HCT116 (cell line): ENCODE measurements around the gene KIAA0825. TPM values are rescaled to one million over a fixed set of nuclear protein-coding genes. Genes with fewer than 3 reads are reported as not detected.
A peak's percentile ranks its signal among the peaks of the same experiment; 100 is the strongest.

Source experiments
- ATAC-seq: fragments of 200-7000 bp; cut with Tn5 transposase; 2 replicates; pipeline ENCODE4 v1.9.1; 2020; ENCODE audit warnings: mild to moderate bottlenecking, moderate library complexity
- BruUV-seq: library from RNA; stranded (reverse); fragments of 400-500 nt; replicated peaks from 2 replicates; lab custom pipeline; 2021; lab: Mats Ljungman, UMichigan
- CTCF ChIA-PET: fragments of 300-600 bp; sonication (Branson Sonifier 250); formaldehyde crosslinking; loops from one replicate; lab custom pipeline; 2021; ENCODE audit warnings: antibody characterized with exemption; lab: Charles Lee
- POLR2A ChIA-PET: fragments of 300-600, 350-600 bp; sonication (Branson Sonifier 250); formaldehyde crosslinking; loops from one replicate; lab custom pipeline; 2021; ENCODE audit warnings: antibody characterized with exemption; lab: Charles Lee
- RAD21 ChIA-PET, 2 experiments: fragments of 300-600 bp; sonication (Branson Sonifier 250); formaldehyde crosslinking; loops; one replicate each; lab custom pipeline; 2023; ENCODE audit warnings: low total read pairs in 2 of 2; ENCODE audit not compliant: uncharacterized antibody in 2 of 2, unreplicated experiment in 2 of 2, low non-redundant PET in 1 of 2; lab: Charles Lee
- DNase-seq: peaks from one replicate; pipeline ENCODE4 v3.0.0-alpha.2; 2010; ENCODE audit warnings: low read depth, low spot score
- H2AFZ ChIP-seq: fragments of 200-600 bp; shearing (Covaris generic), sonication (generic); 2 replicates; pipeline ENCODE4 v1.6.1; 2017; ENCODE audit warnings: low read depth, mixed run types, mixed read lengths, antibody characterized with exemption, low read length; ENCODE audit not compliant: poor library complexity, severe bottlenecking
- H3K27ac ChIP-seq: 2 replicates; pipeline ENCODE4 v1.5.1; 2012; ENCODE audit warnings: low read depth, low read length
- H3K27me3 ChIP-seq: fragments of 200-600 bp; sonication (generic); 2 replicates; pipeline ENCODE4 v1.6.1; 2016; ENCODE audit warnings: mixed run types, low read length, mixed read lengths; ENCODE audit not compliant: insufficient read depth
- H3K36me3 ChIP-seq, 2 experiments: fragments of 200-500 bp in 1 of 2; fragments of 200-600 bp in 1 of 2; sonication (Bioruptor generic) in 1 of 2; sonication (generic) in 1 of 2; 2 replicates each; pipeline versions ENCODE4 v1.5.1 to v1.6.1; 2014 to 2016; ENCODE audit warnings: low read length in 2 of 2, inconsistent platforms in 1 of 2, mixed read lengths in 1 of 2, mixed run types in 1 of 2; ENCODE audit not compliant: insufficient read depth in 2 of 2, control insufficient read depth in 1 of 2
- H3K4me1 ChIP-seq, 2 experiments: fragments of 200-600 bp in 1 of 2; sonication (generic) in 1 of 2; 2 replicates each; pipeline versions ENCODE4 v1.5.1 to v1.6.1; 2012 to 2017; ENCODE audit warnings: low read length in 2 of 2, inconsistent platforms in 1 of 2, mild to moderate bottlenecking in 1 of 2, mixed read lengths in 1 of 2, mixed run types in 1 of 2, moderate library complexity in 1 of 2; ENCODE audit not compliant: insufficient read depth in 2 of 2, control insufficient read depth in 1 of 2
- H3K4me2 ChIP-seq: fragments of 200-600 bp; sonication (generic); 2 replicates; pipeline ENCODE4 v1.6.1; 2017; ENCODE audit warnings: mixed run types, low read length, mixed read lengths
- H3K4me3 ChIP-seq, 2 experiments: fragments of 200-600 bp in 1 of 2; sonication (generic) in 1 of 2; replicated peaks in 1 of 2; 2 replicates each; pipeline ENCODE4 v1.5.1; 2011 to 2016; ENCODE audit warnings: low read length in 2 of 2, control low read depth in 1 of 2, low read depth in 1 of 2, mild to moderate bottlenecking in 1 of 2, mixed read lengths in 1 of 2, mixed run types in 1 of 2
- H3K79me2 ChIP-seq: fragments of 200-600 bp; sonication (generic); 2 replicates; pipeline ENCODE4 v1.6.1; 2017; ENCODE audit warnings: mild to moderate bottlenecking, mixed run types, low read length, moderate library complexity, mixed read lengths; ENCODE audit not compliant: insufficient read depth
- H3K9ac ChIP-seq: fragments of 200-600 bp; sonication (generic); 2 replicates; pipeline ENCODE4 v1.6.1; 2016; ENCODE audit warnings: low read length, mixed read lengths
- H3K9me2 ChIP-seq: fragments of 200-600 bp; sonication (generic), shearing (Covaris generic); 2 replicates; pipeline ENCODE4 v1.6.1; 2017; ENCODE audit warnings: mixed run types, mild to moderate bottlenecking, moderate library complexity; ENCODE audit not compliant: insufficient read depth
- H3K9me3 ChIP-seq, 2 experiments: fragments of 200-500 bp in 1 of 2; fragments of 200-600 bp in 1 of 2; sonication (Bioruptor generic) in 1 of 2; sonication (generic) in 1 of 2; 2 replicates each; pipeline ENCODE4 v1.6.1; 2014 to 2017; ENCODE audit warnings: low read length in 2 of 2, mixed read lengths in 2 of 2, inconsistent platforms in 1 of 2, low read depth in 1 of 2, mild to moderate bottlenecking in 1 of 2, mixed run types in 1 of 2, moderate library complexity in 1 of 2; ENCODE audit not compliant: control insufficient read depth in 1 of 2, insufficient read depth in 1 of 2
- H4K20me1 ChIP-seq: fragments of 200-600 bp; sonication (generic), shearing (Covaris generic); 2 replicates; pipeline ENCODE4 v1.6.1; 2017; ENCODE audit warnings: mixed run types, mild to moderate bottlenecking, moderate library complexity; ENCODE audit not compliant: insufficient read depth
- CBX3 ChIP-seq: IDR thresholded peaks from 2 replicates; pipeline ENCODE4 v1.6.1; 2012; ENCODE audit warnings: low read depth
- CEBPB ChIP-seq: IDR thresholded peaks from 2 replicates; pipeline ENCODE4 v1.6.1; 2012; ENCODE audit warnings: low read depth
- EGR1 ChIP-seq: IDR thresholded peaks from 2 replicates; pipeline ENCODE4 v1.6.1; 2012; ENCODE audit warnings: low read depth
- ELF1 ChIP-seq: IDR thresholded peaks from 2 replicates; pipeline ENCODE4 v1.6.1; 2012; ENCODE audit warnings: low read depth, borderline replicate concordance
- EZH2 ChIP-seq: fragments of 200-600 bp; sonication (generic); IDR thresholded peaks from 2 replicates; pipeline ENCODE4 v1.6.1; 2017; ENCODE audit warnings: antibody characterized with exemption, mixed run types
- FOSL1 ChIP-seq: IDR thresholded peaks from 2 replicates; pipeline ENCODE4 v1.6.1; 2012; ENCODE audit warnings: low read depth
- POLR2A ChIP-seq: IDR thresholded peaks from 2 replicates; pipeline ENCODE4 v1.7.0; 2011; ENCODE audit warnings: borderline replicate concordance; ENCODE audit not compliant: insufficient read depth, insufficient read length; ENCODE audit errors: extremely low read depth
- RAD21 ChIP-seq: IDR thresholded peaks from 2 replicates; pipeline ENCODE4 v1.6.1; 2012; ENCODE audit warnings: low read depth, mild to moderate bottlenecking
- SIN3A ChIP-seq: IDR thresholded peaks from 2 replicates; pipeline ENCODE4 v1.6.1; 2012; ENCODE audit warnings: low read depth
- SRF ChIP-seq: IDR thresholded peaks from 2 replicates; pipeline ENCODE4 v1.6.1; 2012; ENCODE audit warnings: low read depth
- TCF7L2 ChIP-seq: IDR thresholded peaks from 2 replicates; pipeline ENCODE4 v1.7.0; 2011; ENCODE audit warnings: borderline replicate concordance, inconsistent platforms; ENCODE audit not compliant: insufficient read depth, insufficient read length; ENCODE audit errors: extremely low read depth
- ZFX ChIP-seq: fragments of 450-650 bp; IDR thresholded peaks from 2 replicates; pipeline ENCODE4 v1.6.1; 2017
- ZNF274 ChIP-seq: fragments of 200-500 bp; sonication (Bioruptor generic); IDR thresholded peaks from 2 replicates; pipeline ENCODE4 v1.6.1; 2014; ENCODE audit warnings: mild to moderate bottlenecking, low read depth, low read length, inconsistent platforms
- intact Hi-C: fragments of 100-400 bp; cut with micrococcal nuclease; formaldehyde crosslinking; loops from 2 replicates; pipeline ENCODE4 v1.10.0; 2022
- total RNA-seq: library from RNA; stranded (reverse); gene quantifications from one replicate; pipeline ENCODE4 v1.2.1, GENCODE V29; 2021; ENCODE audit not compliant: unreplicated experiment
- TF ChIP-seq, protein P1 (sequence below): IDR thresholded peaks from 2 replicates; pipeline ENCODE4 v1.6.1; 2012
- TF ChIP-seq, protein P2 (sequence below), 3 experiments: fragments of 200-600 bp in 1 of 3; sonication (generic) in 1 of 3; IDR thresholded peaks in 2 of 3; conservative IDR thresholded peaks in 1 of 3; 2 replicates each; pipeline ENCODE4 v1.5.1; 2012 to 2017; ENCODE audit warnings: low read depth in 2 of 3, low read length in 2 of 3, antibody characterized with exemption in 1 of 3, borderline replicate concordance in 1 of 3, control low read depth in 1 of 3, mild to moderate bottlenecking in 1 of 3, mixed read lengths in 1 of 3, mixed run types in 1 of 3, moderate library complexity in 1 of 3; ENCODE audit not compliant: insufficient read depth in 1 of 3
- TF ChIP-seq, protein P3 (sequence below): IDR thresholded peaks from 2 replicates; pipeline ENCODE4 v1.6.1; 2012
- TF ChIP-seq, protein P4 (sequence below): IDR thresholded peaks from 2 replicates; pipeline ENCODE4 v1.6.1; 2011; ENCODE audit warnings: mild to moderate bottlenecking, low read length, moderate library complexity; ENCODE audit not compliant: insufficient replicate concordance; ENCODE audit errors: extremely low read depth

Gene KIAA0825
- total RNA-seq, 1 experiment from 2014 or later, result 1.4 TPM

DNA sequence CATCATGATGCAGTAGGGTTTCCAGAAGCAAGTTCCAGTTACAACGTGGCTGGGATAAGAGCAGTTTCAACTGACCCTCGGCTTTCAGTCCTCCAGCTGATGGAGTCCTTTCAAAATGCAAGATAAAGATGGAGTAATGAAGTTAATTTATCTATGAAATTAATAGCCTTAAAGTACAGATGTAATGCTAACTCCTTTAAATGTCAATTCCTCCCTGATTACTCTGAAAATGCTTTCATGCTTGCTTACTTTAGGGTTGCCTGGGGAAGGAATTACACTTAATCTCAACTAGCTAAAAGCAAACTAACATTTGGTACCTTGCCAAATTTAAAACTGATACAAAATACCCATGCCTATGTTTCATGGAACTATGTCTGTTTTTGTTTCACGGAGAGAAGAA, 178.4 kb downstream of the KIAA0825 start:
- CTCF ChIA-PET, result no interaction called here
- no peaks in the 10 kb centered on the region for H3K9me3 ChIP-seq

DNA sequence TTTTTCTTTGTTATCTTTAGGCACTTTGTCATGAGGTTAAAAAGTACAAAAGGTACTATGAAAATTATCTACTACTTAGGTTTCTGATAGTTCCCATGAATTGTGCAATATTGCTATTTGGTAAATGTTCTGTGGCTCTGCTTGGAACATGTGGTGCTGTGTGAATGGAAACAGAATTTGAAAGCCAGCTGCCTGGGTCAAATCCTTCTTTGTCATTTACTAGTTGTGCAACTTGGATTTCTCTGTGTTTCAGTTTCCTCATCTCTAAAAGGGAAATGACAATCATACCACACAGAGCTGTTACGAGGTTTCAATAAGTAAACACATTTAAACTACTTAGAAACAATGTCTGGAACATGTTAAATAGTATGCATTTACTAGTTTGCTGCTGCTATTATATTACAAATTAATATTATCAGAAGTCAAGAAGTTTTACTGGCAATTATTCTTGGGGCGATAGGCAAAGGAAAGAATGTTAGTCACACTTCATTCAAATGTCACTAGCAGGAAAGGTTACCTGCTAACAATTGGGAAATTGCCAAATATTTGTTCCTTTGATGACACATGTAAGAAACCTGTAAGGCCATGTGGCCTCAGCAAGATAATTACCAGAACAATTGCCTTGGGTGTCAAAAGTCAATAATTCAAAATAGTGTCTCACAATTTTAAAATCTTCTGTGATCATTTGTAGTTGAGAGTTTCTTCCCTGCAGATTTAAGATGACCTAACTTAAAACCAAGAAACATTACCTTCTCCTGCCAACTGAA, 184.8 kb downstream of the KIAA0825 start:
- Histone ChIP-seq H3K4me1 (peaks cover 21 to 24% of the 10 kb centered on the region in 2 experiments), H3K9ac (no peak overlapping the region), H3K27me3 (no peaks in the 10 kb centered on the region), H3K4me3 (peak overlapping the region in 1 of 2 experiments; percentile 8; a peak in 1 of 4 replicates), H3K9me2 (no peaks in the 10 kb centered on the region), H3K27ac (peak overlapping the region; percentile 41; the same call in 1 of the 2 replicates), H3K36me3 (no peaks in the 10 kb centered on the region), H4K20me1 (no peaks in the 10 kb centered on the region), H3K4me2 (peak overlapping the region; percentile 54), H3K79me2 (no peaks in the 10 kb centered on the region), H3K9me3 (no peaks in the 10 kb centered on the region), H2AFZ (no peak overlapping the region)
- ChIA-PET CTCF (no interaction called here), RAD21 (no interaction called here), POLR2A (no interaction called here)
- intact Hi-C loops, result no loop called here
- BruUV-seq, result no TSS peak
- DNase-seq (peak; percentile 73), ATAC-seq (peak; percentile 77)
- TF ChIP-seq CEBPB (peak; percentile 78), ZFX (no peak), SIN3A (peak; percentile 51; the same call in 1 of the 2 replicates), ZNF274 (no peak), SRF (peak; percentile 35; the same call in 1 of the 2 replicates), POLR2A (no peak), ELF1 (no peak), RAD21 (0 out of 2 replicates have a peak, but pooled peaks have one; percentile 2), EZH2 (no peak), FOSL1 (peak; percentile 74)
- TF ChIP-seq, protein P1, sequence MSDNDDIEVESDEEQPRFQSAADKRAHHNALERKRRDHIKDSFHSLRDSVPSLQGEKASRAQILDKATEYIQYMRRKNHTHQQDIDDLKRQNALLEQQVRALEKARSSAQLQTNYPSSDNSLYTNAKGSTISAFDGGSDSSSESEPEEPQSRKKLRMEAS, result peak; percentile 80
- TF ChIP-seq, protein P2, sequence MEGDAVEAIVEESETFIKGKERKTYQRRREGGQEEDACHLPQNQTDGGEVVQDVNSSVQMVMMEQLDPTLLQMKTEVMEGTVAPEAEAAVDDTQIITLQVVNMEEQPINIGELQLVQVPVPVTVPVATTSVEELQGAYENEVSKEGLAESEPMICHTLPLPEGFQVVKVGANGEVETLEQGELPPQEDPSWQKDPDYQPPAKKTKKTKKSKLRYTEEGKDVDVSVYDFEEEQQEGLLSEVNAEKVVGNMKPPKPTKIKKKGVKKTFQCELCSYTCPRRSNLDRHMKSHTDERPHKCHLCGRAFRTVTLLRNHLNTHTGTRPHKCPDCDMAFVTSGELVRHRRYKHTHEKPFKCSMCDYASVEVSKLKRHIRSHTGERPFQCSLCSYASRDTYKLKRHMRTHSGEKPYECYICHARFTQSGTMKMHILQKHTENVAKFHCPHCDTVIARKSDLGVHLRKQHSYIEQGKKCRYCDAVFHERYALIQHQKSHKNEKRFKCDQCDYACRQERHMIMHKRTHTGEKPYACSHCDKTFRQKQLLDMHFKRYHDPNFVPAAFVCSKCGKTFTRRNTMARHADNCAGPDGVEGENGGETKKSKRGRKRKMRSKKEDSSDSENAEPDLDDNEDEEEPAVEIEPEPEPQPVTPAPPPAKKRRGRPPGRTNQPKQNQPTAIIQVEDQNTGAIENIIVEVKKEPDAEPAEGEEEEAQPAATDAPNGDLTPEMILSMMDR (IDR thresholded peaks at IDR 0.05 in 2 of 3, conservative IDR thresholded peaks at IDR 0.05 in 1 of 3; ENCODE audit: borderline replicate concordance in 1 of 3, insufficient read depth in 1 of 3, low read depth in 2 of 3, low read length in 2 of 3), result no peak
- TF ChIP-seq, protein P3, sequence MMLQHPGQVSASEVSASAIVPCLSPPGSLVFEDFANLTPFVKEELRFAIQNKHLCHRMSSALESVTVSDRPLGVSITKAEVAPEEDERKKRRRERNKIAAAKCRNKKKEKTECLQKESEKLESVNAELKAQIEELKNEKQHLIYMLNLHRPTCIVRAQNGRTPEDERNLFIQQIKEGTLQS, result no peak

More for the DNA sequence above, 178.4 kb downstream of the KIAA0825 start:
- H3K4me1 ChIP-seq, result no peaks in the 10 kb centered on the region
- H3K4me3 ChIP-seq, result no peak overlapping the region
- H3K79me2 ChIP-seq, result no peaks in the 10 kb centered on the region
- no peaks in the 10 kb centered on the region for H3K27me3 ChIP-seq
- no peak overlapping the region for H3K27ac ChIP-seq
- no peak overlapping the region for H3K9ac ChIP-seq
- no peaks in the 10 kb centered on the region for H3K9me2 ChIP-seq
- no peaks in the 10 kb centered on the region for H4K20me1 ChIP-seq
- H3K4me2 ChIP-seq, result no peak overlapping the region
- ATAC-seq, result no peak
- no TSS peak for BruUV-seq
- DNase-seq, result no peak
- ChIA-PET RAD21 (no interaction called here), POLR2A (no interaction called here)
- TF ChIP-seq TCF7L2 (no peak), EZH2 (no peak), CBX3 (no peak), EGR1 (no peak)
- TF ChIP-seq, protein P4, sequence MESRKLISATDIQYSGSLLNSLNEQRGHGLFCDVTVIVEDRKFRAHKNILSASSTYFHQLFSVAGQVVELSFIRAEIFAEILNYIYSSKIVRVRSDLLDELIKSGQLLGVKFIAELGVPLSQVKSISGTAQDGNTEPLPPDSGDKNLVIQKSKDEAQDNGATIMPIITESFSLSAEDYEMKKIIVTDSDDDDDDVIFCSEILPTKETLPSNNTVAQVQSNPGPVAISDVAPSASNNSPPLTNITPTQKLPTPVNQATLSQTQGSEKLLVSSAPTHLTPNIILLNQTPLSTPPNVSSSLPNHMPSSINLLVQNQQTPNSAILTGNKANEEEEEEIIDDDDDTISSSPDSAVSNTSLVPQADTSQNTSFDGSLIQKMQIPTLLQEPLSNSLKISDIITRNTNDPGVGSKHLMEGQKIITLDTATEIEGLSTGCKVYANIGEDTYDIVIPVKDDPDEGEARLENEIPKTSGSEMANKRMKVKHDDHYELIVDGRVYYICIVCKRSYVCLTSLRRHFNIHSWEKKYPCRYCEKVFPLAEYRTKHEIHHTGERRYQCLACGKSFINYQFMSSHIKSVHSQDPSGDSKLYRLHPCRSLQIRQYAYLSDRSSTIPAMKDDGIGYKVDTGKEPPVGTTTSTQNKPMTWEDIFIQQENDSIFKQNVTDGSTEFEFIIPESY, result no peak
- intact Hi-C loops, result no loop called here
- H2AFZ ChIP-seq, result no peak overlapping the region
- H3K36me3 ChIP-seq, result no peaks in the 10 kb centered on the region
